Activated CD8-positive, alpha-beta memory T cell treated with anti-CD3 and anti-CD28 coated beads, Interleukin-2, amount 50 U/mL, for 24 hours (primary cell): ENCODE measurements around the gene TRIM3.

Experiments
- DNase-seq: peaks from one replicate; pipeline ENCODE4 v3.0.0-alpha.2; 2020; ENCODE audit errors: extremely low read depth

TRIM3 gene

GRCh38 chr11:6401464-6401863, 72.3 kb downstream of the TRIM3 start:
- DNase-seq: no peak

GRCh38 chr11:6400431-6401345, 73.1 kb downstream of the TRIM3 start:
- no peak for DNase-seq
